Measurements from ENCODE around the gene GC. TPM values are rescaled to one million over a fixed set of nuclear protein-coding genes. Genes with fewer than 3 reads are reported as not detected.

GC gene, protein sequence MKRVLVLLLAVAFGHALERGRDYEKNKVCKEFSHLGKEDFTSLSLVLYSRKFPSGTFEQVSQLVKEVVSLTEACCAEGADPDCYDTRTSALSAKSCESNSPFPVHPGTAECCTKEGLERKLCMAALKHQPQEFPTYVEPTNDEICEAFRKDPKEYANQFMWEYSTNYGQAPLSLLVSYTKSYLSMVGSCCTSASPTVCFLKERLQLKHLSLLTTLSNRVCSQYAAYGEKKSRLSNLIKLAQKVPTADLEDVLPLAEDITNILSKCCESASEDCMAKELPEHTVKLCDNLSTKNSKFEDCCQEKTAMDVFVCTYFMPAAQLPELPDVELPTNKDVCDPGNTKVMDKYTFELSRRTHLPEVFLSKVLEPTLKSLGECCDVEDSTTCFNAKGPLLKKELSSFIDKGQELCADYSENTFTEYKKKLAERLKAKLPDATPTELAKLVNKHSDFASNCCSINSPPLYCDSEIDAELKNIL
- not detected in 5 replicates for total RNA-seq (2022; extraction: Qiagen RNA extraction)

DNA sequence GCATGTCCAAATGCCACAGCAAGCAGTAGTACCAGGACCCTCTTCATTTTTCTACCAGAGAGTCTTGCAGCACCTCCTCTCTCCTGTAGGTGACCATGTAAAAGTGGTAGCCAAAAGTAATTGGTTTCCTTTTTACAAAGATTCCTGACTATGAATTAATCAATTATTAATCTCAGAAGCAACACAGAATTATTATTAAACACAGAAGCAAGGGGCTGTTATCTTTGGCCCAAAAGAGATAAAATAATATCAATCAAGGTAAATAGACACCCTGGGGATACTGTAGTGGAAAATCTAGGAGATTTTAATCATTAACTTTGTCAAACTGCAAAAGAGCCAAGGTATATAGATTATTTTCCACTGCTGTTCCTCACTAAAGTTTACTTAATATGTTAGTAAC lies at the start of gene GC:
GC (minus strand) TSS at position 108 of the 400 bp plus-strand sequence; CDS start at position 47, 61 bp downstream.

Other genes with a start within 250 kb of the GC start
- 0.05 TPM in 1 of 5 replicates, not detected in the others for gene NPFFR2, start 247.9 kb upstream of the GC start, total RNA-seq (2022; extraction: Qiagen RNA extraction)